HepG2 (cell line): ENCODE data around the gene LRRC3. TPM values are rescaled to one million over a fixed set of nuclear protein-coding genes. Genes with fewer than 3 reads are reported as not detected.

Experiments
- EZH2 ChIP-seq: conservative IDR thresholded peaks from 2 replicates; pipeline ENCODE4 v1.6.1; 2012; ENCODE audit warnings: mild to moderate bottlenecking, low read depth, low read length, moderate library complexity
- KIAA2018 ChIP-seq: sonication (generic); formaldehyde crosslinking; IDR thresholded peaks from 2 replicates; pipeline ENCODE4 v1.5.0; 2020; ENCODE audit warnings: mild to moderate bottlenecking, missing genetic modification reagents, borderline replicate concordance
- LRRFIP1 ChIP-seq: sonication (generic); formaldehyde crosslinking; conservative IDR thresholded peaks from 2 replicates; pipeline ENCODE4 v1.4.0; 2020; ENCODE audit warnings: missing genetic modification reagents
- polyA plus RNA-seq, 8 experiments: library from polyadenylated mRNA; depleted of rRNA in 3 of 8; stranded (reverse) in 7 of 8; unstranded in 1 of 8; fragments of >200 nt; fragmentation: Illumina TruSeq in 4 of 8; extraction: Trizol in 4 of 8; gene quantifications; 2 replicates each; pipeline versions ENCODE4 v1.2.1 to v1.2.3, GENCODE V29; 2011 to 2016; ENCODE audit warnings: low read depth in 4 of 8, missing spikeins in 1 of 8, mixed read lengths in 1 of 8; ENCODE audit not compliant: insufficient read depth in 1 of 8
- total RNA-seq, 5 experiments: library from RNA; depleted of rRNA; stranded (reverse); fragments of >200 nt; fragmentation: Illumina TruSeq; extraction: Trizol; gene quantifications; 2 replicates each; pipeline ENCODE4 v1.2.3, GENCODE V29; 2016; ENCODE audit warnings: low read depth in 1 of 5

The LRRC3 gene
- total and polyA plus RNA-seq, 2 of the 13 experiments (the other 11 are each of a cell fraction or from before 2014, with no cell fraction given): 4.8 to 16.5 TPM

- TF ChIP-seq KIAA2018 (CRISPR knock-in tag) (no peak), LRRFIP1 (CRISPR knock-in tag) (no peak), EZH2 (no peak)
Observed at GRCh38 chr21:44440241-44441040, 14.9 kb upstream of the LRRC3 start (continued).
